GF-D8 (cell line): ENCODE data around the gene JAK2.
"Not testable (repeated sequence)": the region's sequence is repeated elsewhere in the genome, so short reads cannot be mapped to it uniquely, and the experiment has no call there.

Experiments
- DNase-seq: peaks from one replicate; lab custom pipeline; 2025; lab: John Stamatoyannopoulos, UW

JAK2 gene

DNA sequence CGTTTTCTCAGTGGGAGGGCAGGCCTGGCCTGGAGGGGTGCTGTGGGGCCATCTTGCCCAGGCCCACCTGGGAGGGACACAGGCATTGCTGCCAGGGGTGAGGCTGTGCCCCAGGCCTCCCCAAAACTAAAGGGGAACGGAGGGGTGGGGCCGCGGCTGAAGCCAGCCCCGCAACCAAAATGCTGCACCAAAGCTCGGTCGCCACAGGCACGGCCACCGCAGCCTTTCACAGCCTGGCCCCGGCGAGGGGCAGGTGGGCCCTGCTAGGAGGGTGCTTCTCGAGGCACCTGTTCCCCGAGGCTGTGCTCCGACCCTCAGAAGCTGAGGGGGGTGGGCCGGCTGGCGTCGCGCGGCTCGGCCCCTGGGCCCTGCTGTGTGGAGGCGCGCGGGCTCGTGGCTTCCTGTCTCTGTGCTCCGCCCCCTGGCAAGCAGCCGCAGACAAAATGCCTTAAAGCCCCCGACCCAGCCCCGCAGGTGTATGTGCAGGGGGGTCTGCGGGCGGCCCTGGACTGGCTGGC lies 57.6 kb downstream of the JAK2 start:
- DNase-seq, result no peak

DNA sequence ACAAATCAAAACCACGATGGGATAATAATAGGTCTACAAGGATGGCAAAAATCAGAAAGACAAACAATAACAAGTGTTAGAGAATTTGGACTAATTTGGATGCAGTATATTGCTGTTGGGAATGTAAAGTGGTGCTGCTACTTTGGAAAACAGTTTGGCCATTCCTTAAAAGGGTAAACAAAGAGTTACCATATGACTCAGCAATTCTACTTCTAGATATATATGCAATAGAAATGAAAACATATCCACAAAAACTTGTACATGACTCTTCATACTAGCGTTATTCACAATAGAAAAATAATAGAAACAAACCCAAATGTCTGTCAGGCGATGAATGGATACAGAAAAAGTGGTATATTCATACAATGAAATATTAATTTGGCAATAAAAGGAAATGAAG lies 58.3 kb downstream of the JAK2 start:
- DNase-seq, result no peak

DNA sequence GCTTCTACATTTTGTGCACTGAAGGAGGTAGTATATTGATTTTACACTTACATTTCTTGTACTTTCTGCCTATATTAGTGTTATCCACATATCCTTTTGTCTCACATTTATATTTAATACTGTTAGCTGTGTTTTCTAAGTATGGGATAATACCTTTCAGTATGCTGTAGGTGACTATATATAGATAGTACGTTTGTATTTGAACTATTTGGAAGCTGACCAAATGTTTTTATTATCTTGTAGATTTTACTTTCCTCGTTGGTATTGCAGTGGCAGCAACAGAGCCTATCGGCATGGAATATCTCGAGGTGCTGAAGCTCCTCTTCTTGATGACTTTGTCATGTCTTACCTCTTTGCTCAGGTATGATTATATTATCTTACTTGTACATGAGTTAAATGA lies 59.1 kb downstream of the JAK2 start:
- no peak for DNase-seq

DNA sequence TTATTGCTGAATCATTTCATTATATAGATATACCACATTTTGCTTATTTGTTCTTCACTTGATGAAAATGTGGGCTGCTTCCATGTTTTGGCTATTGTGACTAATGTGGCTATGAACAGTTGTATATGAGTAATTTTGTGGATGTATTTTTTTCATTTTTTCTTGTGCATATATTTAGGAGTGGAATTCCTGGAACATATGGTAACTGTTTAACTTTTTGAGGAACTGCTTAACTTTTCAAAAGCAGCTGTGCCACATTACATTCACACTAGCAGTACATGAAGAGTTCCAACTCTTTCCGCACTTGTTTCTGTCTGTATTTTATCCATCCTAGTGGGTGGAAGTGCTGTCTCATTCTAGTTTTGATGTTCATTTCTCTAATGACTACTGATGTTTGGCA lies 67.8 kb downstream of the JAK2 start:
- no peak for DNase-seq

DNA sequence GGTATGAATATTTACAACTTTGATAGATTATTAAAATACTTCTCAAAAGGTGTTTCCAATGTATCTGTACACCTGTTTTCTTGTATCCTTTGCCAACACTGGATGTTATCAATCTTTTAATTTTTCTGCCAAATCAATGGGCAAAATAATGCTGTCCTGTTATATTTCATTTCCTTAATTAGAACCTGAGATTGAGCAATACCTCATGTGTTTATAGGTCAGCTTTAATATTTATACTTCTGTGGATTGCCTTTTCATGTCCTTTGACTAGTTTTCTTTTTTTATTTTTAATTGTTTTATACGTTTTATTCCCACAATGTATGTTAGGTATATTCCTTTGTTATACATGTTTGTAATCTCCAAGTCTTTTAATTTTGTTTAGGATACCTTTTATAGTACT lies 77.6 kb downstream of the JAK2 start:
- no peak for DNase-seq

DNA sequence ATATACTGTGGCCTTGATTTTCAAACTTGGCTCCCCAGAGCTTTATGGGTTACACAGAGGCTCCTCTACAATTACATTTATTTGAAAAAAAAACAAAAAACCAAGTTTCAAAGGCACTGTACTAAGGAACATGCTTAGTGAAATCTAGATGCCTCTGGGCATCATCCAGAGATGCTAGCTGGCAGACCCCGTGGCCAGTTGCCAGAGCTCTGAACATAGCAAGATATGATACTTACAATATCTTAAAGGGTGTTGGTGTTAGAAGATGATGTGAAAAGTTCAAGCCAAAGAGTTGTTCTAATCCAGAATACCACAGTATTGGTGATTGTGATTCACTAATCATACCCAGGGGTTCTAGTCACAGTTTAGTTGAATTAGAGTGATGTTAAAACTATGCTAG lies 87.8 kb downstream of the JAK2 start:
- DNase-seq, result no peak

DNA sequence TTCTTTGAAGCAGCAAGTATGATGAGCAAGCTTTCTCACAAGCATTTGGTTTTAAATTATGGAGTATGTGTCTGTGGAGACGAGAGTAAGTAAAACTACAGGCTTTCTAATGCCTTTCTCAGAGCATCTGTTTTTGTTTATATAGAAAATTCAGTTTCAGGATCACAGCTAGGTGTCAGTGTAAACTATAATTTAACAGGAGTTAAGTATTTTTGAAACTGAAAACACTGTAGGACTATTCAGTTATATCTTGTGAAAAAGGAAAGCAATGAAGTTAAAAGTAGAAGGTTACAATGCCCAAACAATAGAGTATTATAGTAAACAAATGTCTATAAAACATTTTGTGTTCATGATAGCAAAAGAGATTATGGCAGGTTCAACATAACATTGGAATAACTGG lies 88.6 kb downstream of the JAK2 start:
- no peak for DNase-seq

DNA sequence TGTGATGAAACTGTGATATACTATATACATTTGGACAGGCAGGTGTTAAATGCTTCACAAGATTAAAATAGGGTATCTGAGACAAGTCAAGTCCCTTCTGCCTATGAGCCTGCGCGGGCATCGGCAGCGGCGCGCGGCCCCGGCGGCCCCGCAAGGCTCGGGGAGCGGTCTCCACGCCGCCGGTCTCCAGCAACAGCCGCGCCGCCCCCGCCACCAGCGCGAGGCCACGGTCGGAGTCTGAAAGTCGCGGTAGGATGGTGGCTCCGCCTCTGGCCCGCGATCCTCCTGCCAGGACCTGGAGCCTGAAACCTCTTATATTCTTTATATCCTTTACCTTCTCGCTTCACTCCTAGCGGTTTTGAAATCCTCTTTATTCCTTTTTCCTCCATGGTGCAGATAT lies 100.9 kb downstream of the JAK2 start:
- no peak for DNase-seq

DNA sequence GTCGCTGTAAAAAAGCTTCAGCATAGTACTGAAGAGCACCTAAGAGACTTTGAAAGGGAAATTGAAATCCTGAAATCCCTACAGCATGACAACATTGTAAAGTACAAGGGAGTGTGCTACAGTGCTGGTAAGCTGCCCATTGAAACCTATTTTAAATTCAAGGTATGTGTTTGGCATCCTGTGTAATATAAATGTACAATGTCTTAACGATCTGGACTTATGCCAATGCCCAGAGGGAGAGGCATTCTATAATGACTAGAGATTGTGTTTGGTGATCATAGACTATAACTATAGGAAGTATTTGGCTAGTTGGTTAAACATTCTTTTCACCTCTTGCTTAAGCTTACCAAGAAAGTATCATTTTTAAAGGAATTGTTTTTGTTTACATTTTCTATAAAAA lies 104.7 kb downstream of the JAK2 start:
- no peak for DNase-seq

DNA sequence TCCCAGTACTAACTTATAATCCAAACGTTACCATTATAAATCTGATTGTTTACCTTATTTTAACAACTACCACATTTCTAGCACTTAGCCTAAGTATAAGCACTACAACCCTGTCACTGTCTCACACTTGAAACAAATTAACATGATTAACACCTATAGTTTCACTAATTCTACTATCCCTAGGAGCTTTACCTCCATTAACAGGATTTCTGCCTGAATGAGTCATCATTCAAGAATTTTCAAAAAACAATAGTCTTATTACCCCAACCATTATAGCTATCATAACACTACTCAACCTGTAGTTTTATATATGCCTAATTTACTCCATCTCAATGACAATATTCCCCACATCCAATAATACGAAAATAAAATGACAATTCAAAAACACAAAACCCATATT lies 110.7 kb downstream of the JAK2 start:
- DNase-seq, result no peak

DNA sequence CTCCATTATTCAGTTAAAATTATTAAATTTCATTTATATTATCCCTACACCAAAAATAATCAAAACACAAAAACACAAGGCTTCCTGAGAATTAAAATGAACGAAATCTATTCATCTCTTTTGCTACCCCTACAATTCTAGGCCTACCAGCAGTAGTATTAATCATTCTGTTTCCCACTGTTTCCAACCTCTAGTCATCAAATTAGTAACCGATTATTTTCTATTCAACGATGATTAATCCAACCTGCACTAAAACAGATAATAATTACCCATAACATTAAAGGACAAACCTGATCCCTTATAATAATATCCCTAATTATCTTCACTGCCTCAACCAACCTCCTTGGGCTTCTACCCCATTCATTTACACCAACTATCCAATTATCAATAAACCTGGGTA lies 114.4 kb downstream of the JAK2 start:
- no peak for DNase-seq

DNA sequence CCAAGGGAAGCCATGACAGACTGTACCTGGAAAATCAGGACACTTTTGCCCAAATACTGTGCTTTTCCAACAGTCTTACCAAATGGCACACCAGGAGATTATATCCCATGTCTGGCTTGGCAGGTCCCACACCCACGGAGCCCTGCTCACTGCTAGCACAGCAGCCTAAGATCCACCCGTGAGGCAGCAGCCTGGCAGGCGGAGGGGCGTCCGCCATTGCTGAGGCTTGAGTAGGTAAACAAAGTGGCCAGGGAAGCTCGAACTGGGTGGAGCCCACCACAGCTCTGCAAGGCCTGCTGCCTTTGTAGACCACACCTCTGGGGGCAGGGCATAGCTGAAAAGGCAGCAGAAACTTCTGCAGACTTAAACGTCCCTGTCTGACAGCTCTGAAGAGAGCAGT lies 116.1 kb downstream of the JAK2 start:
- not testable (repeated sequence) for DNase-seq

DNA sequence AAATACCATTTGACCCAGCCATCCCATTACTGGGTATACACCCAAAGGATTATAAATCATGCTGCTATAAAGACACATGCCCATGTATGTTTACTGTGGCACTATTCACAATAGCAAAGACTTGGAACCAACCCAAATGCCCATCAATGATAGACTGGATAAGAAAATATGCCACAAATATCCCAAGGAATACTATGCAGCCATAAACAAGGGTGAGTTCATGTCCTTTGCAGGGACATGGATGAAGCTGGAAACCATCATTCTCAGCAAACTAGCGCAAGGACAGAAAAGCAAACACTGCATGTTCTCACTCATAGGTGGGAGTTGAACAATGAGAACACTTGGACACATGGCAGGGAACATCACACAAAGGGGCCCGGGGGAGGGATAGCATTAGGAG lies 121.4 kb downstream of the JAK2 start:
- DNase-seq, result not testable (repeated sequence)

DNA sequence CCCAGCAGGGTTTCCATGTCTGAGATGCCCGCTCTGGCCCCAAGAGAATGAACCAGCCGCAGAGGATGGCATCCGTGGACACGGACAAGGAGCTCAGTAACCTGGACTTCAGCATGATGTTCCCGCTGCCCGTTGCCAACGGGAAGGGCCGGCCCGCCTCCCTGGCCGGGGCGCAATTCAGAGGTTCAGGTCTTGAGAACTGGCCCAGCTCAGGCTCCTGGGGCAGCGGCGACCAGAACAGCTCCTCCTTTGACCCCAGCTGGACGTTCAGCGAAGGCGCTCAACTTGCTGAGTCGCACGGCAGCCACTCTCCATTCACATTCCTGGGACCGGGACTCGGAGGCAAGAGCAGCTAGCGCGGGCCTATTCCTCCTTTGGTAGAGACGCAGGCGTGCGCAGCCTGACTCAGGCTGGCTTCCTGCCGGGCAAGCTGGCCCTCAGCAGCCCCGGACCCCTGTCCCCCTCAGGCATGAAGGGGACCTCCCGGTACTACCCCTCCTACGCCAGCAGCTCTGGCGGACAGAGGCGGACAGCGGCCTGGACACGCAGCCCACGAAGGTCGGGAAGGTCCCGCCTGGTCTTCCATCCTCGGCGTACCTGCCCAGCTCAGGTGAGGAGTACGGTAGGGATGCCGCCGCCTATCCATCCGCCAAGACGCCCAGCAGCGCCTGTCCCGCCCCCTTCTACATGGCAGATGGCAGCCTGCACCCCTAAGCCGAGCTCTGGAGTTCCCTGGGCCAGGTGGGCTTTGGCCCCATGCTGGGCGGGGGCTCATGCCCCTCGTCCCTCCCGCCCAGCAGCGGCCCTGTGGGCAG lies 126.0 kb downstream of the JAK2 start:
- no peak for DNase-seq

DNA sequence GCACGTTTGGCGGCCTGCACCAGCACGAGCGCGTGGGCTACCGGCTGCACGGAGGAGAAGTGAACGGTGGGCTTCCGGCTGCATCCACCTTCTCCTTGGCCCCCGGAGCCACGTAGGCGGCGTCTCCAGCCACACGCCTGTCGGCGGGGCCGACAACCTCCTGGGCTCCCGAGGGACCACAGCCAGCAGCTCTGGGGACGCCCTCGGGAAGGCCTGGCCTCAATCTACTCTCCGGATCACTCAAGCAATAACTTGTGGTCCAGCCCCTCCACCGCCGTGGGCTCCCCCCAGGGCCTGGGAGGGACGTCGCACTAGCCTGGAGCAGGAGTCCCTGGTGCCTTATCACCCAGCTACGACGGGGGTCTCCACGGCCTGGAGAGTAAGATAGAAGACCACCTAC lies 126.6 kb downstream of the JAK2 start:
- DNase-seq, result no peak

DNA sequence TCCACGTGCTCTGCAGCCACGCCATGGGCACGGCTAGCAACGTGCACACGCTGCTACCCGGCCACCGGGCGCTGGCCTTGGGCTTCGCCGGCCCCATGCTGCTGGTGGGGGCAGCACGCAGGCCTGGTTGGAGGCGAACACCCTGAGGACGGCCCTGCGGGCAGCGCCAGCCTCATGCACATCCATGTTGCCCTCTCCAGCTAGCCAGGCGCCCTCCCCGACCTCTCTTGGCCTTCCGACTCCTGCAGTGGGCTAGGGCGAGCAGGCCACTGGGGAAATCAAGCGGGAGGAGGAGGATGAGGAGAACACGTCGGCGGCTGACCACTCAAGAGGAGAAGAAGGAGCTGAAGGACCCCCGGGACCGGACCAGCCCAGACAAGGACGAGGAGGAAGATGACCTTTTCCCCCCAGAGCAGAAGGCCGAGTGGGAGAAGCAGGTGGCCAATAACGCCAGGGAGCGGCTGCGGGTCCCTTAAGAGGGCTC lies 127.1 kb downstream of the JAK2 start:
- DNase-seq, result no peak

DNA sequence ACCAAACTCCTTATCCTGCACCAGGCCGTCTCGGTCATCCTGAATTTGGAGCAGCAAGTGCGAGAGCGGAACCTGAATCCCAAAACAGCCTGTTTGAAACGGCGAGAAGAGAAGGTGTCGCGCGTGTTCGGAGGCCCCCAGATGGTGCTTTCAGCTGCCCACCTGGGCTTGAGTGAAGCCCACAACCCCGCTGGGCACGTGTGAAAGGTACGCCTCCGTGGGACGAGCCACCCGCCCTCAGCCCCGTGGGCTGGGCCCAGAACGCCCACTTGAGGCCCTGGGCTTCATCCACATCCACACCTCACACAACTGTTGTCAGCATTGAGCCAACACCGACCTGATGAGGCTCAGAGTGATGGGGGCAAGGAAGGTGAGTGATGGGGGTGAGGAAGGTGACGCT lies 127.6 kb downstream of the JAK2 start:
- no peak for DNase-seq

DNA sequence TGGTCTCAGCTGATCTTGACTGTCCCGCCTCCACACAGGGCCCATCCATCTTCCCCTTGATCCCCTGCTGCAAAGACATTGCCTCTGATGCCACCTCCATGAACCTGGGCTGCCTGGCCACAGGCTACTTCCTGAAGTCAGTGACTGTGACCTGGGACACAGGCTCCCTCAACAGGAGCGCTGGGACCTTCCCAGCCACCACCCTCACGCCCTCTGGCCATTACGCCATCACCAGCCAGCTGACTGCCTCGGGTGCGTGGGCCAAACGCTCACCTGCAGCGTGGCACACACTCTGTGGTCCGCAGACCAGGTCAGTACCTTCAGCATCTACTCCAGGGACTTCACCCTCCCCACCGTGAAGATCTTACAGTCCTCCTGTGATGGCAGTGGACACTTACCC lies 128.5 kb downstream of the JAK2 start:
- DNase-seq, result no peak

DNA sequence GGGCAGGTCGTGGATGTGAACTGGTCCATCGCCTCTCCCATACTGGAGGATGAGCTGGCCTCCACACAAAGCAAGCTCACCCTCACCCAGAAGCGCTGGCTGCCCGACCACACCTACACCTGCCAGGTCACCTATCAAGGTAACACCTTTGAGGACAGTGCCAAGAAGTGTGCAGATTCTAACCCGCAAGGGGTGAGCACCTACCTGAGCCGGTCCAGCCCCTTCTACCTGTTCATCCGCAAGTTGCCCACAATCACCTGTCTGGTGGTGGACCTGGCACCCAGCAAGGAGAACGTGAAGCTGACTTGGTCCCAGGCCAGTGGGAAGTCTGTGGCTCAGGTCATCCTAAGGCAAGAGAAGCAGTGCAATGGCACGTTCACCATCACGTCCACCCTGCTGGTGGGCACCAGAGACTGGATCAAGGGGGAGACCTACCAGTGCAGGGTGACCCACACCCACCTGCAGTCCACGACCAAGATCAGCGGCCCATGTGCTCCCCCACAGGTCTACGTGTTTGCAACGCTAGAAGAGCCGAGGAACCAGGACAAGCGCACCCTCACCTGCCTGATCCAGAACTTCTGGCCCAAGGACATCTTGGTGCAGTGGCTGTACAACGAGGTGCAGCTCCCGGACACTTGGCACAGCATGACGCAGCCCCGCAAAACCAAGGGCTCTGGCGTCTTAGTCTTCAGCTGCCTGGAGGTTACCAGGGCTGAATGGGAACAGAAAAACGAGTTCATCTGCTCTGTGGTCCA lies 129.1 kb downstream of the JAK2 start:
- DNase-seq, result no peak

DNA sequence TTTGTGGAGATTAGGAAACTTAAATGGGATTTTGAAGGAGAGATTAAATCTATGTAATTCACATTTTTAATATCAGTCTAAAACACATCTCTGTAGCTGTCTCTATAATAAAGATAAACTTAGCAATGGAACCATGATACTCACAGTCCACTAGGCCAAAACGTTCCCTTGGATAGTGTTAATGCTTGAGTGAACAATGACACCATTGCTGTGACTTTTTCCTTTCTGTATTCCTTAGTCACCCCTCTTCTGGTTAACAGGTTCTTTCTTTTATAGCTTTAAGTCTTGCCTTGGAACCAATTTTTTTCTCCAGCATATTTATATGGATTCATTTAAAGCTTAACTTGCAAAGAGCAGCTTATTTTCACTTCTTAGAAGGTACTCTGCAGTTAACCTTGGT lies 137.0 kb downstream of the JAK2 start:
- no peak for DNase-seq

DNA sequence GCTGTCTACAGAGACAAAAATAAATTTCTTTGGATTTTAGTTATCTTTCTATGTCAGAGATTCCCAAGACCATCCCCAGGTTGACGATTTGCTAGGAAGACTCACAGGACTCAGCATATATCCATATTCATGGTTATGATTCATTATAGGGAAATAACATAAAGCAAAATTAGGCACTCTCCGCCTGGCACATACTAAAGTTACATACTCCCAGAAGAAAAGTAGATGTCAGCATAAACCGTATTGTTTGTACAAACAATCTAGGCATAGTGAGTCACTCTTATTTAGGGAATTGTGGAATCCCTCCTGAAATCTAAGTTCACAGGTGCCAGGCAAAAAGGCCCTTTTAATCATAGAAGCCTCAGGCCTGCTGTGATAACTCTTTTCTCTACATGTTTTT lies 137.4 kb downstream of the JAK2 start:
- no peak for DNase-seq

DNA sequence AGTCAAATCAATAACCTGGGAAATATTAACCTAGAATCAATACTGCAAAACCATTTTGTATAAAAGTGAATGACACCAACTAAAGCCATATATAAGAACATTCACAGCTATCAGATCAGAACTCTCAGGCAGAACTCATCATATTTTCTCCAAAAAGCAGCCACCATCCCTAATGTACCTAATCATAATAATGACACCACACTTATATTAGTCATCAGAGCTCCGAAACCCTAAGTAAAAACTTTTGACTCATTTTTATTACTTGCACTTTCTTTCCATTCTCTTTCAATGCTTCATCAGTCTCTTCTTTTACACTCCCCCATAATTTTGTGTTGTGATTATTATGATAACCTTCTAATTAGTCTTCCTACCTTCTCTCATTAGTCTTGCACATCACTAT lies 155.1 kb downstream of the JAK2 start:
- no peak for DNase-seq

DNA sequence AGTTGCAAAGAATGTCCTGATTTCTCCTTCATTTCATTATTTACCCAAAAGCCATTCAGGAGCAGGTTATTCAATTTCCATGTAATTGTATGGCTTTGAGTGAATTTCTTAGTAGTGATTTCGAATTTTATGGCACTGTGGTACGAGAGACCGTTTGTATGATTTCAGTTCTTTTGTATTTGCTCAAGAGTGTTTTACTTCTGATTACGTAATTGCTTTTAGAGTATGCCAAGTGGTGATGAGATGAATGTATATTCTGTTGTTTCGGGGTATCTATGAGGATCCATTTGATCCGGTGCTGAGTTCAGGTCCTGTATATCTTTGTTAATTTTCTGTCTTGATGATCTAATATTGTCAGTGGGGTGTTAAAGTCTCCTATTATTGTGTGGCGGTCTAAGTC lies 159.1 kb downstream of the JAK2 start:
- DNase-seq, result no peak
